Stimulated activated naive CD4-positive, alpha-beta T cell (primary cell): ENCODE measurements around the gene SCRN3.
A peak's percentile ranks its signal among the peaks of the same experiment; 100 is the strongest.
"Not testable (repeated sequence)": the region's sequence is repeated elsewhere in the genome, so short reads cannot be mapped to it uniquely, and the experiment has no call there.

Source experiments
- DNase-seq, 6 experiments: peaks; one replicate each; lab custom pipeline; 2025; lab: John Stamatoyannopoulos, UW

SCRN3 gene

GRCh38 chr2:174395284-174395968, at the start of gene SCRN3:
Gene SCRN3 (plus strand): TSS chr2:174395730. CDS start chr2:174398284, 2,554 bp downstream.
- peak; percentile 71 to 83 (median 78) for DNase-seq

- peak in 1 of 6 experiments; percentile 0 for DNase-seq
Observed at GRCh38 chr2:174350018-174350417, 45.5 kb upstream of the SCRN3 start.

- no peak for DNase-seq
Observed at GRCh38 chr2:174350593-174351181, 44.8 kb upstream of the SCRN3 start.

GRCh38 chr2:174353004-174353403, 42.5 kb upstream of the SCRN3 start:
- DNase-seq: no peak

GRCh38 chr2:174356347-174356746, 39.2 kb upstream of the SCRN3 start:
- DNase-seq: no peak

GRCh38 chr2:174359663-174360062, 35.9 kb upstream of the SCRN3 start:
- not testable (repeated sequence) for DNase-seq

- DNase-seq: no peak
Observed at GRCh38 chr2:174362949-174363348, 32.6 kb upstream of the SCRN3 start.

- not testable (repeated sequence) for DNase-seq
Observed at GRCh38 chr2:174363492-174364225, 31.9 kb upstream of the SCRN3 start.

GRCh38 chr2:174364628-174365027, 30.9 kb upstream of the SCRN3 start:
- DNase-seq: no peak

- no peak for DNase-seq
Observed at GRCh38 chr2:174365571-174365970, 30.0 kb upstream of the SCRN3 start.

GRCh38 chr2:174368691-174369090, 26.8 kb upstream of the SCRN3 start:
- DNase-seq: no peak

GRCh38 chr2:174376967-174377366, 18.6 kb upstream of the SCRN3 start:
- no peak for DNase-seq

GRCh38 chr2:174383796-174384195, 11.7 kb upstream of the SCRN3 start:
- DNase-seq: no peak

- no peak for DNase-seq
Observed at GRCh38 chr2:174385201-174385600, 10.3 kb upstream of the SCRN3 start.

- DNase-seq: not testable (repeated sequence)
Observed at GRCh38 chr2:174388706-174389105, 6.8 kb upstream of the SCRN3 start.

- DNase-seq: no peak
Observed at GRCh38 chr2:174389542-174389941, 6.0 kb upstream of the SCRN3 start.

GRCh38 chr2:174390303-174390702, 5.2 kb upstream of the SCRN3 start:
- not testable (repeated sequence) for DNase-seq

- DNase-seq: no peak
Observed at GRCh38 chr2:174392706-174393105, 2.8 kb upstream of the SCRN3 start.

- DNase-seq: peak in 3 of 6 experiments; percentile 11 to 57 (median 49)
Observed at GRCh38 chr2:174395969-174396630, 570 bp downstream of the SCRN3 start.

GRCh38 chr2:174397773-174398172, 2.2 kb downstream of the SCRN3 start:
- DNase-seq: no peak

GRCh38 chr2:174399171-174399570, 3.6 kb downstream of the SCRN3 start:
- no peak for DNase-seq

GRCh38 chr2:174400853-174401252, 5.3 kb downstream of the SCRN3 start:
- DNase-seq: no peak
